Measurements from ENCODE around the gene UGT1A4. TPM values are rescaled to one million over a fixed set of nuclear protein-coding genes. Genes with fewer than 3 reads are reported as not detected.
"Not testable (repeated sequence)": the region's sequence is repeated elsewhere in the genome, so short reads cannot be mapped to it uniquely, and the experiment has no call there.

The UGT1A4 gene
- total RNA-seq, 6 experiments from 2014 or later: not detected

- no peak overlapping the region for H3K27ac Mint-ChIP-seq
Measured at GRCh38 chr2:233745073-233745755, 26.7 kb downstream of the UGT1A4 start.

GRCh38 chr2:233745838-233746237, 27.3 kb downstream of the UGT1A4 start:
- not testable (repeated sequence) for H3K36me3 Mint-ChIP-seq (ENCODE audit: low read depth); DNase-seq; H3K27me3 Mint-ChIP-seq (ENCODE audit: insufficient read depth); H3K27ac Mint-ChIP-seq; H3K4me1 Mint-ChIP-seq (ENCODE audit: low read depth); H3K4me3 Mint-ChIP-seq
- H3K9me3 Mint-ChIP-seq: peaks cover 12% of the 10 kb centered on the region

More at GRCh38 chr2:233745073-233745755, 26.7 kb downstream of the UGT1A4 start:
- no peak for TF ChIP-seq CTCF (IDR thresholded peaks at IDR 0.05)
- no peaks in the 10 kb centered on the region for H3K36me3 Mint-ChIP-seq (ENCODE audit: low read depth)
- no peak for DNase-seq
- H3K4me3 Mint-ChIP-seq: no peak overlapping the region
- no peaks in the 10 kb centered on the region for H3K4me1 Mint-ChIP-seq (ENCODE audit: low read depth)
- peaks cover 7% of the 10 kb centered on the region; the same call in 1 of the 2 replicates for H3K27me3 Mint-ChIP-seq (ENCODE audit: insufficient read depth)
- H3K9me3 Mint-ChIP-seq: peaks cover 12% of the 10 kb centered on the region

GRCh38 chr2:233746475-233747282, 28.1 kb downstream of the UGT1A4 start:
- TF ChIP-seq CTCF (IDR thresholded peaks at IDR 0.05): no peak
- H3K9me3 Mint-ChIP-seq: peaks cover 20% of the 10 kb centered on the region
- H3K36me3 Mint-ChIP-seq (ENCODE audit: low read depth): no peaks in the 10 kb centered on the region
- no peak overlapping the region for H3K4me3 Mint-ChIP-seq
- no peak overlapping the region for H3K27ac Mint-ChIP-seq
- H3K4me1 Mint-ChIP-seq (ENCODE audit: low read depth): no peaks in the 10 kb centered on the region
- no peak for DNase-seq
- H3K27me3 Mint-ChIP-seq (ENCODE audit: insufficient read depth): peaks cover 7% of the 10 kb centered on the region; the same call in 1 of the 2 replicates

- Mint-ChIP-seq H3K27me3 (ENCODE audit: insufficient read depth) (peaks cover 7% of the 10 kb centered on the region; the same call in 1 of the 2 replicates), H3K9me3 (peaks cover 23% of the 10 kb centered on the region), H3K4me3 (no peak overlapping the region), H3K4me1 (ENCODE audit: low read depth) (no peaks in the 10 kb centered on the region), H3K27ac (no peak overlapping the region), H3K36me3 (ENCODE audit: low read depth) (no peaks in the 10 kb centered on the region)
- no peak for TF ChIP-seq CTCF (IDR thresholded peaks at IDR 0.05)
- no peak for DNase-seq
Measured at GRCh38 chr2:233747283-233747544, 28.7 kb downstream of the UGT1A4 start.

GRCh38 chr2:233750689-233751088, 32.2 kb downstream of the UGT1A4 start:
- H3K4me1 Mint-ChIP-seq (ENCODE audit: low read depth); H3K27ac Mint-ChIP-seq; DNase-seq; H3K4me3 Mint-ChIP-seq; H3K36me3 Mint-ChIP-seq (ENCODE audit: low read depth); H3K27me3 Mint-ChIP-seq (ENCODE audit: insufficient read depth): not testable (repeated sequence)
- H3K9me3 Mint-ChIP-seq: peaks cover 23% of the 10 kb centered on the region

- not testable (repeated sequence) for H3K36me3 Mint-ChIP-seq (ENCODE audit: low read depth); H3K4me3 Mint-ChIP-seq; H3K27ac Mint-ChIP-seq; H3K4me1 Mint-ChIP-seq (ENCODE audit: low read depth); DNase-seq; H3K27me3 Mint-ChIP-seq (ENCODE audit: insufficient read depth)
- peaks cover 24% of the 10 kb centered on the region for H3K9me3 Mint-ChIP-seq
Measured at GRCh38 chr2:233751212-233752009, 32.9 kb downstream of the UGT1A4 start.
